ENCODE data around the gene IL10RB.
"Not testable (repeated sequence)": the region's sequence is repeated elsewhere in the genome, so short reads cannot be mapped to it uniquely, and the experiment has no call there.

Gene IL10RB

GRCh38 chr21:33305938-33306337, 39.8 kb downstream of the IL10RB start:
- no peak for DNase-seq

- DNase-seq: peak; percentile 8
Observed at GRCh38 chr21:33308586-33309490, 42.7 kb downstream of the IL10RB start.

DNA sequence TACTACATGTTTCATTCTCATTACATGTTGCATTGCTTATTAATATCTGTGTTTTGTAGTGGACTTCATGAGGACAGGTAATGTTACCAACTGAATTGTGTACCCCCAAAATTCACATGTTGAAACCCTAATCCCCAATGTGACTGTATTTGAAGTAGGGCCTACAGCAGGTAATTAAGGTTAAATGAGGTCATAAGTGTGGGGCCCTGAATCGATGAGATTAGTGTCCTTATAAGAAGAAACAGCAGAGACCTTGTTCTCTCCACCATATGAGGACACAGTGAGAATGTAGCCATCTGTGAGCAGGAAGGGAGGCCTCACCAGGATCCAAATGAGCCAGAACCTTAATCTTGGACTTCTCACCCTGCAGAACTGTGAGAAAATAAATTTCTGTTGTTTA, 43.6 kb downstream of the IL10RB start:
- DNase-seq: no peak

DNA sequence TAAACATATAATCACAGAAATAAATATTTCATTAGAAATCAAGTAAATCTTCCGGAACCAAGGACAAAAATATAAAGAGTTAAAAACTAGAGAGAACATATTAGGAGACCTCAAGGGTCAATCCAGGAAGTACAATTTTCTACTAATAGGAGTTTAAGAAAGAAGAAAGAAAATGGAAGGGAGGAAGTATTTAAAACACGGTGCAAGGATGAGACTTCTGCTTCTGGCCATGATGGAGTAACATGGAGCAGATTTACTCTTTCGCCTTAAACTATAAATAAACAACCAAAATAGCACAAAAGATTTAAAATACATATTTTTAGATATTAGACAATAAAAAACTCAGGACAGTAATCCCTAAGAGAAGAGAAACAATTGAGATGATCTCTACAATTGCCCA, 46.0 kb downstream of the IL10RB start:
- DNase-seq: no peak

DNA sequence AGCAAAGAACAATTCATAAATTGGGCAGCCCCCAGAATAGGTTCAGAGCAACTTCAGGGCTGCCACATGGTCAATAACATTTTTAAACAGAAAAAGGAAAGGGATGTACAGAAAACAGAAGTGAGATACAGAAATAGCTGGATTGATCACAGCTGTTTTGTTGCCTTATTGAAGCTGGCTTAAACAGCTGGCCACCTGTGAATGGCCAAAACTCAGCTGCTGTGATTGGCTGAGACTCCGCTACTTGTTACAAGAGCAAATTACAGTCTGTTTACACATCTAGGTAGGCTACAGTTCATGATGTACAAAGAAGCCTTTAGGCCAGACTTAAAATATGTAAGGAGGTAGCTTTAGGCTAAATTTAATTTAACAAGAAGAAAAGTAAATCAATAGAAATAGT, 47.0 kb downstream of the IL10RB start:
- DNase-seq: no peak

DNA sequence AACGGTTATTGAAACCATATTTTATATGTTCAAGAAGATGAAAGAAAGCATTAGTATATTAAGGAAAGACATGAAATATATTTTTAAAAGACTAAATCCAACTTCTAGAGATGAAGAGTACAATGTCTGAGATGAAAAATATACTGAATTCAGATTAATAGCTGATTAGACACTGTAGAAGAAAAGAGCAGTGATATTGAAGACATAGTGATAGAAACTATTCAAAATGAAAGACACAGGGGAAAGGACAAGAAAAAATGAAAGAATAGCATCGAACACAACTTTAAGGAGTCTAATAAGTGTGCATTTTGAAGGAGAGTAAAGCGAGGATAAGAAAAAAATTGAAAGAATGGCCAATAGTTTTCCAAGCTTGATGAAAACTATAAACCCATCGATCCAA, 47.4 kb downstream of the IL10RB start:
- no peak for DNase-seq

DNA sequence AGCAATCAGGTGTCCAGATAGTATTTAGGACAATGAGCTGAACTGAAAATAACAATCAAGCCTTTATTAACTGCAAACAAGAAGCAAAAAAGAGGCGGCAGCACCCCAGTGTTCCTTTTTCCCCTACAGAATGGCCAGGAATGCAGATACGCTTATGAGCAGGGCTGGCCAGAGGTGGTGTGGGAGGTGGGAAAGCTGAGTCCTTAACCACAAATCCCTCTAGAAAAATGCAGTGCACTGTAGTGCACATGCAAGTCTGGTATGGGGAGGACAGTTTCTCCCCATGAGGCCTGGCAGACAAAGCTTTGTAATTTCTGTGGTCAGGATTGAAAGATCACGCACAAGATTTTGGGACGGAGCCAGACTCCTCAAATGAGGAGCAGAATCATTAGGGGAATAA, 47.9 kb downstream of the IL10RB start:
- no peak for DNase-seq

- no peak for DNase-seq
Observed at GRCh38 chr21:33315946-33316710, 50.0 kb downstream of the IL10RB start.

DNA sequence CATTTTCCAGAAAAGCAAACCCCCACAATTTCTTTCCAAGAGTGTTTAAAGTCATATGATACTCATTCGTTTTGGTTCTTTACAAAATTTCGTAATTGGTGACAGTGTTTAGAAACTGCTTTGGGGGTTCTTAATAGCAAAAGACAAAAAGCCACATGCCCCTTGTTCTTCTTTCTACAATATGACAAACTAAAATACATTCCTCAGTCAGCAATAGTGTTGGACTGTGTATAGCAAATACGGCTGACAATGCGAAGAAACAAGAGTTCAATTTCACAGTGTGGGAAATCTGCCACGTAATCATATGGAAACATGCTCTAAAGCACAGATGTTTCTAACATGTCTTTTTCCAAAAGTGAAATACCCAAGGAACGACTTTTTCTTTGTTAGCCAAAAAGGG, 51.0 kb downstream of the IL10RB start:
- DNase-seq: no peak

DNA sequence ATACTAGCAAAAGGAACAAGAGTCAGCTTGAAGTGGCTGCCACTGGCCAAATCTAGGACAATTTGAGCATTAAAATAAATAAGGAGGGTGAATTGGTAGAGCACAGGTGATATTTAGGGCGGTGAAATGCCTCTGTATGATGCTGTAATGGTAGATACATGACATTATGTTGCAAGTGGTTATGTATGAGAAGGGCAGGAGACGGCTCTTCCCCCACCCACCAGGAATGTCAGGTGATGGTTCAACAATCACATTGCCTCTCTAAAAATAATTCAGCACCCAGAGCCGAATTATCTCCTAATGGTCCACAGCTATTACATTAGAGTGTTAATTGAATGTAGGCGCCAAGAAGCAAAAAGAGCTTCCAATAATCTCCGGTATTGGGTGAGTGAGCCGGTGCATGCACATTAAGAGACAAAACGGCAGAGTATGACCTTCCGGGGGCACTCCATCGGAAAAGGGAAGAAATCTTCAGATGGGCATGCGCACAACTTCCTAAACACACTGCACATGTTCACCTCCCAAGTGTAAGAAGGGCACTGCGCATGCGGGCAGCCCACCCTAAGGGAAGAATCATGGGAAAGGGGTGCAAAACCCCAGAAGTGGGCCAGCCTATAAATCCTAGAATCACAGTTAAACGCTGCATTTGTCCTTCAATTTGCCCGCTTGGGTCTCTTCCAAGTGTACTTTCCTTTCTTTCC, 51.8 kb downstream of the IL10RB start:
- no peak for DNase-seq

GRCh38 chr21:33321005-33321404, 54.8 kb downstream of the IL10RB start:
- DNase-seq: not testable (repeated sequence)

GRCh38 chr21:33323610-33324009, 57.4 kb downstream of the IL10RB start:
- DNase-seq: not testable (repeated sequence)

DNA sequence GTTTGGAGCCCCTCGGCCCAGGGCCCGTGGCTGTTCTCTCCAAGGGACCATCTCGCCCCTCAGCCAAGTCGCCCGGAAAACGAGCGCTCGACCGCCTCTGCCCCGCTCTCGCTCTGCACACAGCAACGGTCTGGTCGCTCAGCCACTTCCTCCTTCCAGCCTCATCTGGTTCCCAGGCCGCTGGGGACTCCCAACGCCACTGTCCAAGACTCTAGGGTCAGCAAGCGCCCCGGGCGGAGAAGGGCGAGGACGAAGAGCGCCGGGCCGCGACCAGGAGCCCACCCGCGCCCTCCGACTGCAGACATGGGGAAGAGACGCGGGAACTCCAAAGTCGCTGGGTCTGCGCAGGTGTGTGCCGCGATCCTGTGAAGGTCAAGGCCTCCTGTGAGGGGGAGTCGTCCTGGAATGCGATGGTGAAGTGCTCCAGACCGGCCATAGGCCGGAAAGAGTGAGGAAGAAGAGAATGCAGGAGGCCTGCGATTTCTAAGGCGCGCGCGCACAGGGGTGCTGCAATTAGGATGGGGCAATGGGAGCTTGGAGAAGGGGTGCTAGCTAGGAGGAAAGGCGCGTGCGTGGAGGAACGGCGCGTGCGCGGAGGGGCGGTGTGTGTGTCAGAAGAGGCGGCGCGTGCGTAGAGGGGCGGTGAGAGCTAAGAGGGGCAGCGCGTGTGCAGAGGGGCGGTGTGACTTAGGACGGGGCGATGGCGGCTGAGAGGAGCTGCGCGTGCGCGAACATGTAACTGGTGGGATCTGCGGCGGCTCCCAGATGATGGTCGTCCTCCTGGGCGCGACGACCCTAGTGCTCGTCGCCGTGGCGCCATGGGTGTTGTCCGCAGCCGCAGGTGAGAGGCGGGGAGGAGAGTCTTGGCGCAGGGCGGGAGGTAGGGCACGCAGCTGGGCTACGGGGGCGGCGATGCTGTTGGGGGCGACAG, 58.4 kb downstream of the IL10RB start, which contains the start of gene IFNAR1:
Gene IFNAR1, plus strand, starts transcription at position 680 of the 931 bp plus-strand sequence. Its CDS starts 86 bp downstream, at position 766.
- peak; percentile 97 for DNase-seq

GRCh38 chr21:33325222-33326067, 59.3 kb downstream of the IL10RB start:
- peak; percentile 48 for DNase-seq

GRCh38 chr21:33327326-33327725, 61.2 kb downstream of the IL10RB start:
- DNase-seq: no peak

DNA sequence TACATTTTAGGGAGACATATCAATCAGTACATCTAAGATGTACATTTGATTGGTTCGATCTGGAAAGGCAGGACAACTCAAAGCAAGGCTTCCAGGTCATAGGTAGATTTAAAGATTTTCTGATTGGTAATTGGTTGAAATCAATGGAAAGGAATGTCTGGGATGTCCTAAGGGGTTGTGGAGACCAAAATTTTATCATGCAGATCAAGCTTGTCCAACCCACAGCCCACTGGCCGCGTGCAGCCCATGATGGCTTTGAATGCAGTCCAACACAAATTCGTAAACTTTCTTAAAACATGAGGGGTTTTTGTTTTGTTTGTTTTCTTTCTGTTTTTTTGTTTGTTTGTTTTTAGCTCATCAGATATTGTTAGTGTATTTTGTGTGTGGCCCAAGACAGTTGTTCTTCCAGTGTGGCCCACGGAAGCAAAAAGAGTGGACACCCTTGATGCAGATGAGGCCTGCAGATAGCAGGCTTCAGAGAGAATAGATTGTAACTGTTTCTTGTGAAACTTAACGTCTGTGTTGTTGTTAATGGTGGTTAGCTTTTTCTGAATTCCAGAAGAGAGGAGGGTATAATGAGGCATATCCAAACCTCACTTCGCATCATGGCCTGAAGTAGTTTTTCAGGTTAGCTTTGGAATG, 61.7 kb downstream of the IL10RB start:
- DNase-seq: no peak

- no peak for DNase-seq
Observed at GRCh38 chr21:33330726-33331125, 64.6 kb downstream of the IL10RB start.

DNA sequence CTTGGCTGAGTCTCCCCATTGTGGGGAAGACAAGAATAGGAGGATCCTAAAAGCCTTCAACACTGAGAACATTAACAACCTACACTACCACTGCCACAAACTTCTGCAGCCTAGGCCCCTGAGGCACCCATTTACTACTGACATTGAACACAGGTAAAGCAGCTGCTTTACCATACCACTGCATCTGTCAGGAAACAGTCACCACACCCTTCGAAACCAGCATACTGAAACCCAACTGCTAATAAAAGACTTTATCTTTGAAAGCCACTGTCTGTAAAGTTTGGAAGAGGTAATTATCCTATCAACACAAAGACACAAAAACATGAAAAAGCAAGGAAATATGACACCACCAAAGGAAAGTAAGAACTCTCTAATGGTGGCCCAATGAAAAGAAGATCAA, 66.0 kb downstream of the IL10RB start:
- DNase-seq: no peak

DNA sequence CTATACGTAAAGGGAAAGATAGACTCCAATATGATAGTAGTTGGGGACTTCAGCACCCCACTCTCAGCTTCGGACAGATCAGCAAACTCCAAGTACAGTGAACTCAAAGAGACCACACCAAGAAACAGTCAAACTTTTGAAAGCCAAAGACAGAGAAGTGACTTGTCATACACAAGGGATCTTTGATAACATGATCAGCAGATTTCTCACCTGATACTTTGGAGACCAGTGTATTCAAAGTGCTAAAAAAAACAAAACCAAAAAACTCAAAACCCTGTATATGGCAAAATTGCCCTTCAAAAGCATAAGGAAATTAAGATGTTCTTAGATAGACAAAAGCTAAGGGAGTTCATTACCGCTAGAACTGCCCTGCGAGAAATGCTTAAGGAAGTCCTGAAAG, 68.0 kb downstream of the IL10RB start:
- DNase-seq: no peak

GRCh38 chr21:33334824-33335223, 68.7 kb downstream of the IL10RB start:
- DNase-seq: no peak

- DNase-seq: no peak
Observed at GRCh38 chr21:33339135-33339534, 73.0 kb downstream of the IL10RB start.
